Ascending aorta (tissue), 2 donors: ENCODE results near the gene CYLC2. TPM values are rescaled to one million over a fixed set of nuclear protein-coding genes. Genes with fewer than 3 reads are reported as not detected.

Source experiments
- DNase-seq, 2 donors: peaks; one replicate each; pipeline ENCODE4 v3.0.0-alpha.2; 2019; ENCODE audit warnings: low spot score in 2 of 2
- H3K27ac ChIP-seq, 2 donors: fragments of 200-600 bp; sonication (generic); one replicate each; pipeline ENCODE4 v1.5.1; 2016 to 2017; ENCODE audit warnings: mild to moderate bottlenecking in 1 of 2
- H3K27me3 ChIP-seq: fragments of 200-600 bp; sonication (generic); one replicate; pipeline ENCODE4 v1.5.1; 2017
- H3K36me3 ChIP-seq, 2 donors: fragments of 200-600 bp; sonication (generic); one replicate each; pipeline ENCODE4 v1.5.1; 2016
- H3K4me1 ChIP-seq, 2 donors: fragments of 200-600 bp; sonication (generic); one replicate each; pipeline ENCODE4 v1.5.1; 2016 to 2017; ENCODE audit warnings: mild to moderate bottlenecking in 1 of 2
- H3K4me3 ChIP-seq, 2 donors: fragments of 200-600 bp; sonication (generic); one replicate each; pipeline ENCODE4 v1.5.1; 2016 to 2017; ENCODE audit warnings: mild to moderate bottlenecking in 1 of 2
- H3K9me3 ChIP-seq, 2 donors: fragments of 200-600 bp; sonication (generic); one replicate each; pipeline ENCODE4 v1.5.1; 2016
- CTCF ChIP-seq, 3 experiments: fragments of 200-600 bp in 2 of 3; fragments of 450-650 bp in 1 of 3; sonication (generic) in 2 of 3; IDR thresholded peaks; one replicate each; pipeline ENCODE4 v1.5.1; 2016 to 2019; ENCODE audit warnings: antibody characterized with exemption in 3 of 3, mild to moderate bottlenecking in 1 of 3, moderate library complexity in 1 of 3
- intact Hi-C: fragments of 100-400 bp; cut with DNase I; formaldehyde crosslinking; loops from one replicate; pipeline ENCODE4 v1.15.1; 2023
- total RNA-seq: library from RNA; depleted of rRNA; stranded (reverse); fragments of >200 nt; gene quantifications from one replicate; pipeline ENCODE4 v1.1.0, GENCODE V29; 2016

The CYLC2 gene
- not detected for total RNA-seq

- no peak within 1 kb of the TSS for H3K4me3 ChIP-seq
- no peaks in the 10 kb centered on the region for H3K4me1 ChIP-seq
- H3K27me3 ChIP-seq, result no peaks in the 10 kb centered on the region
- no peaks in the 10 kb centered on the region for H3K36me3 ChIP-seq
- DNase-seq, result no peak
- intact Hi-C loops, result no loop called here
- H3K9me3 ChIP-seq, result no peaks in the 10 kb centered on the region
- no peak within 1 kb of the TSS for H3K27ac ChIP-seq
- no peak for TF ChIP-seq CTCF (IDR thresholded peaks at IDR 0.05)
Measured at GRCh38 chr9:102995033-102995432, at the start of gene CYLC2. Gene CYLC2, plus strand, starts transcription at chr9:102995333. Its CDS starts 48 bp downstream, at chr9:102995381.

- no peak overlapping the region for H3K4me3 ChIP-seq
- TF ChIP-seq CTCF (IDR thresholded peaks at IDR 0.05), result no peak
- no peaks in the 10 kb centered on the region for H3K27me3 ChIP-seq
- H3K36me3 ChIP-seq, result no peaks in the 10 kb centered on the region
- intact Hi-C loops, result no loop called here
- DNase-seq, result no peak
- no peak overlapping the region for H3K27ac ChIP-seq
- no peaks in the 10 kb centered on the region for H3K4me1 ChIP-seq
- no peaks in the 10 kb centered on the region for H3K9me3 ChIP-seq
Measured at GRCh38 chr9:102950346-102950745, 44.8 kb upstream of the CYLC2 start.

GRCh38 chr9:102966999-102967398 is 28.1 kb upstream of the CYLC2 start:
- intact Hi-C loops, result no loop called here
- peaks cover 0 to 12% of the 10 kb centered on the region in 2 donors for H3K9me3 ChIP-seq
- no peak overlapping the region for H3K27ac ChIP-seq
- no peak overlapping the region for H3K4me3 ChIP-seq
- no peaks in the 10 kb centered on the region for H3K36me3 ChIP-seq
- TF ChIP-seq CTCF (IDR thresholded peaks at IDR 0.05), result no peak
- no peak for DNase-seq
- no peaks in the 10 kb centered on the region for H3K27me3 ChIP-seq
- H3K4me1 ChIP-seq, result no peaks in the 10 kb centered on the region

- Histone ChIP-seq H3K4me1 (no peaks in the 10 kb centered on the region), H3K27me3 (no peaks in the 10 kb centered on the region), H3K9me3 (peaks cover 0 to 12% of the 10 kb centered on the region in 2 donors), H3K36me3 (no peaks in the 10 kb centered on the region), H3K27ac (no peak overlapping the region), H3K4me3 (no peak overlapping the region)
- intact Hi-C loops, result no loop called here
- DNase-seq, result no peak
- no peak for TF ChIP-seq CTCF (IDR thresholded peaks at IDR 0.05)
Measured at GRCh38 chr9:102967979-102968378, 27.2 kb upstream of the CYLC2 start.

GRCh38 chr9:102972780-102973179 is 22.4 kb upstream of the CYLC2 start:
- Histone ChIP-seq H3K27ac (no peak overlapping the region), H3K27me3 (no peaks in the 10 kb centered on the region), H3K4me1 (no peaks in the 10 kb centered on the region), H3K9me3 (peaks cover 0 to 12% of the 10 kb centered on the region in 2 donors), H3K36me3 (no peaks in the 10 kb centered on the region), H3K4me3 (no peak overlapping the region)
- intact Hi-C loops, result no loop called here
- DNase-seq, result no peak
- no peak for TF ChIP-seq CTCF (IDR thresholded peaks at IDR 0.05)

GRCh38 chr9:102974530-102974929 is 20.6 kb upstream of the CYLC2 start:
- Histone ChIP-seq H3K9me3 (peaks cover 0 to 5% of the 10 kb centered on the region in 2 donors), H3K36me3 (no peaks in the 10 kb centered on the region), H3K4me1 (no peaks in the 10 kb centered on the region), H3K4me3 (no peak overlapping the region), H3K27ac (no peak overlapping the region), H3K27me3 (no peaks in the 10 kb centered on the region)
- DNase-seq, result no peak
- TF ChIP-seq CTCF (IDR thresholded peaks at IDR 0.05), result no peak
- intact Hi-C loops, result no loop called here
